Activated naive CD8-positive, alpha-beta T cell (primary cell): ENCODE results near the gene CA10.

Experiments used
- H3K27ac Mint-ChIP-seq: one replicate; pipeline ENCODE4 v1.8.0; 2021; ENCODE audit warnings: mixed read lengths
- H3K27me3 Mint-ChIP-seq: one replicate; pipeline ENCODE4 v1.8.0; 2021; ENCODE audit warnings: mixed read lengths
- H3K36me3 Mint-ChIP-seq: one replicate; pipeline ENCODE4 v1.8.0; 2021; ENCODE audit warnings: mixed read lengths
- H3K4me1 Mint-ChIP-seq: one replicate; pipeline ENCODE4 v1.8.0; 2021; ENCODE audit warnings: low read depth, mixed read lengths
- H3K4me3 Mint-ChIP-seq: one replicate; pipeline ENCODE4 v1.8.0; 2021; ENCODE audit warnings: mild to moderate bottlenecking, mixed read lengths
- H3K9me3 Mint-ChIP-seq: one replicate; pipeline ENCODE4 v1.8.0; 2021; ENCODE audit warnings: low read depth, mixed read lengths

Gene CA10

DNA sequence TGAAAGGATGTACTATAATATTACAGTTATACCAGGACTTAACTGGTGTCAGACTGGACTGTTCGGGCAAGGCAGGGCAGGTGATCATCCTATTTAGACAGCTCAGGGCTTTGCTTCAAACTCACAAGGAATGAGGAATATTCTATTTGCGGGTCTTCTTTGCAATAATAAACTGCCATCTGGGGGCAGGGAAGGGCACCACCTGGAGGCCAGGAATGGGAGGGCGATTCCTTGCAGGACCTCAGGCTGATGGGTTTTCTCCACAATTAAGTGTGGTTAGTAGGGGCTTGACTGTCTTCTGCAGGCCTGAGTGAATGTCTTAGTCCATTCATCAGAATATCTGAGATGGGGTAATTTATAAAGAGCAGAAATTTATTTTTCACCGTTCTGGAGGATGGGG, 424.1 kb downstream of the CA10 start:
- Mint-ChIP-seq H3K27ac (no peak overlapping the region), H3K27me3 (peaks cover 13% of the 10 kb centered on the region), H3K9me3 (no peaks in the 10 kb centered on the region), H3K4me3 (no peak overlapping the region), H3K36me3 (no peaks in the 10 kb centered on the region), H3K4me1 (no peaks in the 10 kb centered on the region)

DNA sequence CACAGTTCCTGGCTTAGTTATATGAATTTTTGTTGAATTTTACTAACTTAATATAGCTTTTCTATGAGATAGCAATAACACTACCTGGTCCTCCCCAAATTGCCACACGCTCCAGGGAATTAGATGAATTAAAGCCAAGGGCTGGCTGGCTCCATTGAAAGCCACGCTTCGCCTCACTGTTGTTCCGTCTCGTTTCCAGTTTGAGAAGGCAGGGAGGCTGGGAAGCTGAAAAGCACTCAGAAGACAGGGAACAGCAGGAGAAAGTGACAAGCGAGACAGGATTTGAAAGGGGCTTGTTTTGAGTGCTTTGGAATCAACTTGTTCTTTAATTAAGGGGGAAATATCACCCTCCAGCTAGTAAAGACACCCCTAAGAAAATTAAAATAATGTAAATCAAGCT, 425.3 kb downstream of the CA10 start:
- H3K27ac Mint-ChIP-seq = no peak overlapping the region

DNA sequence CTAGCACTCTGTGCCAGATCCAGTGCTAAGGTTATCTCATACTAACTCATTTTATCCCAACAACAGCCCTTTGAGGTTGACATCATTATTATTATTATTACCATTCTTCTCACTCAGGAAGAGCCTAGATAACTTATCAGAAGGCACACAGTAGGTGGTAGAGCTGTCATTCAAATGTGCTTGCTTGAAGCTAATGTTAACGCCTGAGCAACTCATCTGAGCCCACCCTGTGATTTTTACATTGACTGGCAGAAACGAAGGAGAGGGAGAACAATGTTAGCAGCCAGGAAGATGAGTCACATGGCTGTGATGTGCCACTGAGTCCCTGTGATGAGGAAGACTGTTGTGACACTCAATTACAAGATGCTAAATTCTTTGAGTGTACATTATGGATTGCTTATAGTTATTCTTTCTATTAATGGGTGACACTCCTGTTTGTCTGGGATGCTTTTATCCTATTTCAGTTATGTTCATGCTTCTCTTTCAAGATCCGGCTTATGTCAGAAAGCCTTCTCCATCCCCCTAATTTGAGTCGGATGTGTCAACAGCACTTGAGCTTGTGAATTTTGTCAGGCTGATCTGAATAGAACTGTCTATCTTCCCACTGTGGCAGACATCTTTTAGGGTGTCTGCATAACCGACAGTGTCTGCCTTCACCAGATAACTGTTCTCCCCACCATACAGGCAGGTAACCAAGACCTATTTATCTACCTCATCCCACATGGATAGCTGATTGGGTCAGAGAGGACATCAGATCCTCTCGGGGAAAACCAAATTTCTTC, 426.4 kb downstream of the CA10 start:
- peaks cover under 1% of the 10 kb centered on the region for H3K4me1 Mint-ChIP-seq
- H3K36me3 Mint-ChIP-seq = peaks cover 2% of the 10 kb centered on the region
- H3K9me3 Mint-ChIP-seq = no peaks in the 10 kb centered on the region
- H3K4me3 Mint-ChIP-seq = no peak overlapping the region
- peaks cover 16% of the 10 kb centered on the region for H3K27me3 Mint-ChIP-seq
- no peak overlapping the region for H3K27ac Mint-ChIP-seq

More for the DNA sequence above, 425.3 kb downstream of the CA10 start:
- Mint-ChIP-seq H3K9me3 (no peaks in the 10 kb centered on the region), H3K27me3 (peaks cover 16% of the 10 kb centered on the region), H3K4me1 (no peaks in the 10 kb centered on the region), H3K36me3 (peaks cover 2% of the 10 kb centered on the region), H3K4me3 (no peak overlapping the region)

DNA sequence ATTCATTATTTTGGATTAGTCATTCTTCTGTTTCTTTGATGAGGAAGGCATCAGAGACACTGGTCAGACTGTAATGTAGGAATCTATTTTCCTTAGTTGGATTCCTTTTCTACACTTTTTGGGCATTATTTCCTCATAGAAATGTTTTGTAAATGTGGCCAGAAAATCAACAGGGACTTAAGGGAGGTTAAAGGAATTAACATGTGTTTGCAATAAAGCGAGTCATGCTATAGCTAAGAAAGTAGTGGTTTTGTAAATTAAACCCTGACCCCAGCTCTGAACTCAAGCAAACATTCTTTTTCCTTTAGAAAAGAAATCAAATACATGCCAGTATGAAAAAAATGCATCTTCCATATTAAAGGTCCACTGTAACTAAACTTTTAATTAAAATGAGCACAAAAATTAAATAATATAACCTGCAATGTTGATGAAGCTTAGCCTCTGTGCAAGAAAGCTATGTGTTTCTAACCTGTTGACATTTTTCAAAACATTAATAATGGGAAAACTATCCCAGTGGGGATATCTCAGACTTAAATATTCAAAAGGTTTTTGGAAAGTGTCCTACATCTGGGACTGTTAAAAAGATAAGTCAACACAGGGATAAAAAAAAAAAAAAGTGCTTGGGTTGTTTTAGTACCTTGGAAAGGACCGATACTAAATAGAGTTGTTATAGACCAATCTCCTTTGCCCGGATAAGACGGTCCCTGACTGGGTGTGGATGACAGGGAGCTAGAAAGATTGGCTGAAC, 428.0 kb downstream of the CA10 start:
- H3K4me3 Mint-ChIP-seq = no peak overlapping the region
- H3K27ac Mint-ChIP-seq = no peak overlapping the region
- H3K36me3 Mint-ChIP-seq = peaks cover 2% of the 10 kb centered on the region
- no peaks in the 10 kb centered on the region for H3K9me3 Mint-ChIP-seq
- H3K27me3 Mint-ChIP-seq = peaks cover 16% of the 10 kb centered on the region
- H3K4me1 Mint-ChIP-seq = peaks cover 4% of the 10 kb centered on the region

DNA sequence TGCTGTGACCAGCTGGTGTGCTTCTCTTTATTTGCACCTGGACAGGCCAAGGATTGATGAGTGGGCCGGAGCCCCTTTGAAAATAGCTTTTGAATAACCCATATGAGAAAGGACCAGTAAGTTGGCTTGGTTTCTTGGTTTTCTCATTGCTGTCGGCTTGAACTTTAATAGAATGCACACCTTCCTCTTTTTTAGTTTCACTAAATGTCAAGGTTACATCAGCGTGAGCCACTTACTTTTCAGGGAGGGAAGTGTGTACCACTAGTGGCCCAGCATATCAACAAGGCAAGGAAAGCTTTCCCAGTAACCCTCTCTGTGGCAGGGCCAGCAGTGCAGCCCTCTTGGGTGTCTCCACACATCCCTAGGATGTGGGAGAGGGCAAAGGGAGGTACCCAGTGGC, 433.3 kb downstream of the CA10 start:
- H3K27ac Mint-ChIP-seq = no peak overlapping the region
- no peak overlapping the region for H3K4me3 Mint-ChIP-seq
- peaks cover 2% of the 10 kb centered on the region for H3K36me3 Mint-ChIP-seq
- H3K9me3 Mint-ChIP-seq = peaks cover 4% of the 10 kb centered on the region
- H3K27me3 Mint-ChIP-seq = peaks cover 4% of the 10 kb centered on the region
- H3K4me1 Mint-ChIP-seq = peaks cover 4% of the 10 kb centered on the region

DNA sequence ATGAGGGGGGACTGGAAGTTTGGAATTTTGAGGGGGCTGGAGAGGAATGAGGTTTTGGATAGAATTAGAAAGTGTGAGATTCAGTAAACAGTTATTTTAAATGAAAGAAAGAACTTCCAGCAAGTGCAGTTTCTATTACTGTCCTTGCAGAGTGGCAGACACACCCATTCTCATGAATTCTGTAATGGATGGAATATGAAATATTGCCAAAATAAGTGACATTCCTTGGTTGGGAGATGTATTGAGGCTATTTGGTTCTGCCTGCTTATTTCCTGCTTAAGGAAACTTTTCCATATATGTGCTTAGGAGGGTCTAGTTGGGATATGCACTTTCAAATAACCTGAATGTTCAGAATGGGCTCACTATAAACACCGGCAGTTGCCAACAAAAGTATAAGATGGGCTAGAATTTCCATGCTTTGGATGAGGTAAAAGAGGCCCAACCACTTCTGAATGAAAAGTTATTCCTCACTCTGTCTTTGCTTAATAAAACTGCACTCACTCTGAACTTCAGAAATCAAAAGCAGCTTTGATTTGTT, 434.4 kb downstream of the CA10 start:
- Mint-ChIP-seq H3K4me3 (no peak overlapping the region), H3K36me3 (peaks cover 2% of the 10 kb centered on the region), H3K9me3 (peaks cover 4% of the 10 kb centered on the region), H3K27me3 (peaks cover 4% of the 10 kb centered on the region), H3K4me1 (peaks cover 4% of the 10 kb centered on the region), H3K27ac (no peak overlapping the region)

DNA sequence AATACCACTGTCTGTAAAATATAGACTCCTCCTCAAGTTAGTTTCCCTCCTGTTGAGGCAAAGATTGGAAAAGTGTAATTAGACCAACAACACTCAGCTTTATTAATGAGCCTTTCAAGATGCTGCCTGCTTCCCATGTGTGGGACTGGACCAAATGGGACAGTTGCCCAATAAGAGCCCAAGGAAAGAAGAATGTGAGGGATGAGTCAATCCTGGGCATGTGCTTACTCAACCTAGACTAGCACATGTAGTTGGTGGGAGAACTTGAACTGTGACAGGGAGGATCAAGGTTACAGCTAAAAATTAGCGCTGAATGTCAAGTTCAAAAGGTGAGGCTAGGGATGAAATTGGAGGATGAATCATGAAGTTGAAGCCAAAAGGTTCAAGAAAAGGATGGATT, 435.5 kb downstream of the CA10 start:
- H3K27me3 Mint-ChIP-seq = peaks cover 1% of the 10 kb centered on the region
- H3K9me3 Mint-ChIP-seq = peaks cover 4% of the 10 kb centered on the region
- H3K27ac Mint-ChIP-seq = no peak overlapping the region
- no peak overlapping the region for H3K4me3 Mint-ChIP-seq
- peaks cover 4% of the 10 kb centered on the region for H3K4me1 Mint-ChIP-seq
- no peaks in the 10 kb centered on the region for H3K36me3 Mint-ChIP-seq

DNA sequence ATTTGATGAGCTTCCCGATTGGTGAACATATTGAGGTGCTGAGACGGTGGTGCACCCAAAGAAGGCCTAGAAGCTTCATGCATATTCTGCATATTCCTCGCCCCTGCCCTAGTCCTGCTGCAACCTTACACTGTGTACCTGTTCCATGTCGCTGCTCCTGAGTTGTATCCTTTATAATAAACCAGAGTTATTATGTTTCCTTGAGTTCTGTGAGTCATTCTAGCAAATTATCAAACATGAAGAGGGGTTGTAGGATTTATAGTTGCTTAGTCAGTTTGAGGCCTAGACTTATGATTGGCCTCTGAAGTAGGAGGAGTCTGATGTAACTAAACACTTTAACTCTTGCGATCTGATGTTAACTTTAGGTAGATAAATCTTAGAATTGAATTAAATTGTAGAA, 436.8 kb downstream of the CA10 start:
- Mint-ChIP-seq H3K4me3 (no peak overlapping the region), H3K4me1 (no peaks in the 10 kb centered on the region), H3K27ac (no peak overlapping the region), H3K9me3 (peaks cover 4% of the 10 kb centered on the region), H3K27me3 (peaks cover 3% of the 10 kb centered on the region), H3K36me3 (no peaks in the 10 kb centered on the region)

DNA sequence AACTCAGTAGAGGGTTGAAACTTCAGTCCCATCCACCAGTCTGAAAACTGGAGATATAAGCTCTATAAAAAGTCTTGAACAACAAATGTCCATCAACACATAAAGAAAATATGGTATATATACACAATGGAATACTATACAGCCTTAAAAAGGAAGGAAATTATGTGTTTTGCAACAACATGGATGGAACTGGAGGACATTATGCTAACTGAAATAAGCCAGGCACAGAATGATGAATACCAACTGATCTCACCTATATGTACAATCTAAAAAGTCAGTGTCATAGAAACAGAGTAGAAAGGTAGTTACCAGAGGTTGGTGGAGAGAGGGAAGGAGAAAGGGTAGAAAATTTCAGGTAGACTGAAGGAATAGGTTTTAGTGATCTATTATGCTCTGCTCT, 438.1 kb downstream of the CA10 start:
- Mint-ChIP-seq H3K27ac (no peak overlapping the region), H3K9me3 (peaks cover 4% of the 10 kb centered on the region), H3K27me3 (peaks cover 3% of the 10 kb centered on the region), H3K4me3 (no peak overlapping the region), H3K36me3 (no peaks in the 10 kb centered on the region), H3K4me1 (no peaks in the 10 kb centered on the region)

DNA sequence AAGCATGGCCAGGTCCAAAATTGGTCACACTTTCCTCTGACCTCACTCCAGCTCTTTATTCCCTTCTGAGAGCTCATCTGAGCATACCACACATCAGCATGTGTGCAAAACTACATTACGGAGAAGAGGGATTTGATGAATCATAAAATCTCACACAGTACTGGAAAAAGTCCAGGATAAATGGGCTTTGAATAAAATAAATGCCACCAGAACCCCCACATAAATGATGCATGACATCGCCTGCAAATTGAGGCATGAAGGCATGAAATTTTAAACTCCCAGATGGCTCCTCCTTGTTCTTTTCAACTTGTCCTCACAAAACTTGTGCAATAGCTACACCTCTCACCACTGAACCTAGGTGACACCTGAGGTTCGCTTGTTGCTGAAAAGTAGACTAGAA, 439.5 kb downstream of the CA10 start:
- Mint-ChIP-seq H3K36me3 (no peaks in the 10 kb centered on the region), H3K4me1 (no peaks in the 10 kb centered on the region), H3K4me3 (no peak overlapping the region), H3K27me3 (peaks cover 5% of the 10 kb centered on the region), H3K9me3 (peaks cover 4% of the 10 kb centered on the region), H3K27ac (no peak overlapping the region)

DNA sequence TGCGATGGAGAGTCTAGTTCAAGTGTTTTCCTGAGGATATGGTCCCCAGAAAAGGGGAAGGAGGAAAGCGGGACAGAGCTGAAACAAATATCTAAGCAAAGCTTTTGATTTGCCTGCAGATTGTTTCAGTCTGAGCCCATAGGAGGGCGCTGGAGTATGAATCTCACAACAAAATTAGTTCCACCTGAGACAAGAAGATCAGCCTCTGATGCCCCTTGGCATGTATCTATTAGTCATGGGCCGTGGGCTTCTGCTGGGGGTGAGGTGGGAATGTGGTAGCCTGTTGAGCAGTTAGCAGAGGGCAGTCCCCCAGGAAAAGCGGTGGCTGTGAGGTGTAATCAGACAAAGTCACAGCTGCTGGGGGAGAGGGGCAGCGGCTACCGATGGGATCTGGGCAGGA, 446.9 kb downstream of the CA10 start:
- Mint-ChIP-seq H3K27ac (no peak overlapping the region), H3K27me3 (peaks cover 14% of the 10 kb centered on the region), H3K4me3 (no peak overlapping the region), H3K36me3 (no peaks in the 10 kb centered on the region), H3K9me3 (no peaks in the 10 kb centered on the region), H3K4me1 (no peaks in the 10 kb centered on the region)

DNA sequence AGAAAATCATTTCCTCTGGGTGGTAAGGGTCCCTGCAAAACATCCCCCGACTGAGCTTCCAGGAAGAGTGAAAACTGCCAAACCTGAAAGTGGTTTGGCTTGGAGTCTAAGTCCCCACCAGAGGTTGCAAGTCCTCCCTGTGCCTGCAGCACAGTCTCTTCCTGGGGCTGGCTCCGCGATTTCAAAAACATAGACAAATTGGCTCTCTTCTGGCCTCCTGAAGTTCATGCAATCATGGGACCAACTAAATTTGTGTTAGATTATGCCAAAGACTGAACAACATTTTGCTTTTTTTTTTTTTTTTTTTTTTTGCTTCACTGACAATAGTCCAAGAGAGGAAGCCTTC, 447.9 kb downstream of the CA10 start:
- Mint-ChIP-seq H3K36me3 (no peaks in the 10 kb centered on the region), H3K9me3 (no peaks in the 10 kb centered on the region), H3K4me3 (no peak overlapping the region), H3K4me1 (no peaks in the 10 kb centered on the region), H3K27ac (no peak overlapping the region), H3K27me3 (peaks cover 14% of the 10 kb centered on the region)

DNA sequence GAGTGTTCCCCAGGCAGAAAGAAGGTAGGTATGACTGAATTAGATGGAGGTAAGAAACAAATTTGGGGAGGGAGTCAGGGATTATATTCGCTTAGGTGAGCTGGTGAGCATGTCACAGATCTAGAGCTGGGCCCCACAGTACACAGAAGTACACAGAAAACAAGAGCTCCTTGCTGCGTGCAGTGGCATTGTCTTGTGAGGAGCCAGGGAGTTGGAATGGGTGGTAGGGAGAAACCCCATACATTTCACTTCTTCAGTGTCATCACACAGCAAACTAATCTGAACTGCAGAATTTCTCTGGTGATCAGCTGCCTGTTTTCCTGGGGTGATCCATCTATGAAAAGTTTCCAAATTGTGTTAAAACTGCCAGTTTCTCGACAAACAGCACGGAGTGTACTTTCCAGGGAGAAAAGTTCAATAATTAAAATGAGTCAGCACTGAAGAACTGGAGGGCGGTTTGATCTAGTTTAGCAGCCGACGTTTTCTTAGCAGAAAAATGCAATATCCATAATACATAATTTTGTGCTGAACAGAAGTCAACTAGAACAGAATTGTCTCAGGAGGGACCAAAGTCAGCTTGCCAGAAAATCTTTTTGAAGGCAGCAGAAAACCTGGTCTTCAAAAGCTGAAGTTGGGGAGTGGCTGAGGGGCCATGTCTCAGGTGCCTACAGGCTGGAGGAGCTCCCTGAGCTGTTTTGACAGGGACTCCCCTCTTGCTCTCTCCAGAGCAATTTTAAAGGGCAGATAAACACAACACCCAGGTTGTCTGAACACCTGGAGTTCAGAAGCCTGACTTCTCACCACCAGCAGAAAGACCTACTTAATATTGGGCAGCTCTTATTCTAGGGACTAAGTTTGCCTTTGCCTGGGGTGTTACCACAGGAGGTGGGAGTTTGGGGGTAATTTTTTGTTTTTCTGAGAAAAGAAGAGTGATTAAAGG, 448.6 kb downstream of the CA10 start:
- no peak overlapping the region for H3K27ac Mint-ChIP-seq
- H3K9me3 Mint-ChIP-seq = no peaks in the 10 kb centered on the region

DNA sequence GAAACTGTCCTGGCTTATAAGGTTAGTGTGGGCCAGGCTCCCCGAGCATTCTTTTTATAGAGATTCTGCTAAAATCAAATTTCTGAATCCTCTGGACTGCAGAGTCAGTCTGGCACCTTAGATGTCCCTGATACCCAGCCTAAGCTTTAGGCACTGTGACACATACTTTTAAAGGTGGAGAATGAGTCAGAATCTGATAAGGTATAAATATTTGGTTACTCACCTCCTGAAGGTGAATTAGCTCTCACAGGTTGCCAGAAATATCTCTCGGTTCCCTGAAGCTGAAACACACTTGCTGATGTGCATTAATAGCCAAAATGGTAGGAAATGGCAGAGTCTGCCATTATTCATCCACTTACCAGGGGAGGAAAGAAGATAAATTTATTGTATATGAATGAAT, 451.3 kb downstream of the CA10 start:
- no peaks in the 10 kb centered on the region for H3K4me1 Mint-ChIP-seq
- H3K27ac Mint-ChIP-seq = no peak overlapping the region
- no peaks in the 10 kb centered on the region for H3K36me3 Mint-ChIP-seq
- peaks cover 12% of the 10 kb centered on the region for H3K27me3 Mint-ChIP-seq
- H3K4me3 Mint-ChIP-seq = no peak overlapping the region
- H3K9me3 Mint-ChIP-seq = no peaks in the 10 kb centered on the region

More for the DNA sequence above, 448.6 kb downstream of the CA10 start:
- Mint-ChIP-seq H3K27me3 (peaks cover 14% of the 10 kb centered on the region), H3K4me1 (no peaks in the 10 kb centered on the region), H3K4me3 (no peak overlapping the region), H3K36me3 (no peaks in the 10 kb centered on the region)

DNA sequence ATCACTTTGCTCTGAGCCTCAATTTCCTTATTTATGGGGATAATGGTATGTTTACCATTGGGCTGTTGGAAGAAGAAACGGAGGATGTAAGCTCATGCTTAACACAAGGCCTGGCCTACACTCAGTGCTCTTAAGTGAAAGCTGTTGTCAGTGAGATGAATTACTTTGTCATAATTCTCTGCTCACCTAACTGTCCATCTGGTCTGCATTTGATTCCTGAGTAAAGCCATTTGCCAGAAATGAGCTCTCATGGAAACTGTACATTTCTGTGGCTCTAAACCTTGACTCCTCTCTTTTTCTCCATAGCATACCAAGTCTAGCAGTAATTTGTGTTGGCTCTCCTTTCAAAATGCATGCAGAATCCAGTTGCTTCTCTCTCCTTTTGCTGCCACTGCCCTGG, 452.4 kb downstream of the CA10 start:
- Mint-ChIP-seq H3K4me3 (no peak overlapping the region), H3K9me3 (no peaks in the 10 kb centered on the region), H3K4me1 (no peaks in the 10 kb centered on the region), H3K27me3 (peaks cover 12% of the 10 kb centered on the region), H3K36me3 (no peaks in the 10 kb centered on the region), H3K27ac (no peak overlapping the region)
